Smooth muscle cell (in vitro differentiated cells): Measurements from ENCODE around the gene RIMBP2. TPM values are rescaled to one million over a fixed set of nuclear protein-coding genes. Genes with fewer than 3 reads are reported as not detected.

Experiments used
- DNase-seq: peaks from one replicate; lab custom pipeline; 2025; ENCODE audit not compliant: unreplicated experiment; lab: John Stamatoyannopoulos, UW
- H2AFZ ChIP-seq: fragments of 200-600 bp; sonication (generic); 2 replicates; pipeline ENCODE4 v1.6.0; 2016; ENCODE audit warnings: antibody characterized with exemption, low read depth, mild to moderate bottlenecking
- H3F3A ChIP-seq: fragments of 200-600 bp; sonication (generic); 2 replicates; pipeline ENCODE4 v1.6.0; 2017; ENCODE audit warnings: antibody characterized with exemption, low read depth
- H3K27ac ChIP-seq: fragments of 200-600 bp; sonication (generic); 2 replicates; pipeline ENCODE4 v1.5.1; 2016; ENCODE audit warnings: low read depth, mild to moderate bottlenecking
- H3K27me3 ChIP-seq: fragments of 200-600 bp; sonication (generic); 2 replicates; pipeline ENCODE4 v1.6.1; 2016; ENCODE audit warnings: low read depth, mild to moderate bottlenecking
- H3K36me3 ChIP-seq: fragments of 200-600 bp; sonication (generic); 2 replicates; pipeline ENCODE4 v1.5.1; 2016; ENCODE audit warnings: low read depth
- H3K4me1 ChIP-seq: fragments of 200-600 bp; sonication (generic); 2 replicates; pipeline ENCODE4 v1.5.1; 2016; ENCODE audit warnings: low read depth
- H3K4me2 ChIP-seq: fragments of 200-600 bp; sonication (generic); 2 replicates; pipeline ENCODE4 v1.6.0; 2016; ENCODE audit warnings: mild to moderate bottlenecking
- H3K4me3 ChIP-seq: fragments of 200-600 bp; sonication (generic); 2 replicates; pipeline ENCODE4 v1.5.1; 2016; ENCODE audit warnings: mild to moderate bottlenecking
- H3K79me2 ChIP-seq: fragments of 200-600 bp; sonication (generic); 2 replicates; pipeline ENCODE4 v1.6.0; 2016; ENCODE audit warnings: low read depth, mild to moderate bottlenecking
- H3K9ac ChIP-seq: fragments of 200-600 bp; sonication (generic); 2 replicates; pipeline ENCODE4 v1.6.0; 2016; ENCODE audit warnings: low read depth
- H3K9me3 ChIP-seq: fragments of 200-600 bp; sonication (generic); replicated peaks from 2 replicates; pipeline ENCODE4 v1.5.1; 2016; ENCODE audit warnings: low read depth
- H4K20me1 ChIP-seq: fragments of 200-600 bp; sonication (generic); 2 replicates; pipeline ENCODE4 v1.6.0; 2016; ENCODE audit warnings: low read depth
- WGBS: methylation state at CpG from one replicate; pipeline ENCODE4 v1.1.7; 2016; ENCODE audit warnings: low lambda C conversion rate; 5-methylcytosine and 5-hydroxymethylcytosine counted together
- polyA plus RNA-seq: library from polyadenylated mRNA; unstranded; fragments of >200 nt; fragmentation: Nextera tagmentation; extraction: Ambion mirVana; gene quantifications from 2 replicates; pipeline ENCODE4 v1.2.1, GENCODE V29; 2016
- total RNA-seq: library from RNA; depleted of rRNA; stranded (reverse); fragments of >200 nt; gene quantifications from 2 replicates; pipeline ENCODE4 v1.2.3, GENCODE V29; 2014
- TF ChIP-seq, protein P1 (sequence below): fragments of 200-600 bp; sonication (generic); IDR thresholded peaks from 2 replicates; pipeline ENCODE4 v1.5.1; 2017; ENCODE audit warnings: borderline replicate concordance, mild to moderate bottlenecking, antibody characterized with exemption; ENCODE audit not compliant: insufficient read depth, poor library complexity, severe bottlenecking

RIMBP2 gene
- total and polyA plus RNA-seq, 2 experiments from 2014 or later: 2.3 TPM; not detected in 1

DNA sequence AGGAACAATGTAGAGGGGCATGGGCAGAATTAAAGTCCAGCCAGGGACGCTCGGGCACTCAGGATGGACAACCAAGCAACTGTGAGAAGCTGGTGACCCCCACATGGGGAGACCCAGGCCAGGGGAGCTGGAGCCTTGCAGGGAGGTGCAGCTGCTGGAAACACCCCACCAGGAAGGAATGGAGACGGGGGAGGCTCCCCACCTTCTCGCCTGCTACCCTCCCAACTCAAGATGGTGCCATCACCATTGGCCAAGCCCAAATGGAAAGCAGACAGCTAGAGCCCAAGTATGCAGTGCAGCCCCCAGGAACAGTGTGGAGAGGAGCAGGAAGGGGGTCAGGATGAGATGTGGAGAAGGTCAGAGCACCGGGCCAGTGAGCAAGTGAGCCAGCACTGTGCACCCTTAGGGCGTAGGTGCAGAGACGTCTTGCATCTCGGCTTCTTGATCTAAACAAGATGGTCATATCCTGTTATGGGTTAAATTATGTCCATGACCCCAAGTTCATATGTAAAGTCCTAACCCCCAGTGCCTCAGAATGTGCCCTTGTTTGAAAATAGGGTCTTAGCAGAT is 159.5 kb downstream of the RIMBP2 start:
- Histone ChIP-seq H3K4me1 (no peaks in the 10 kb centered on the region), H3K9ac (no peak overlapping the region), H3F3A (no peaks in the 10 kb centered on the region), H3K36me3 (no peaks in the 10 kb centered on the region), H3K79me2 (no peaks in the 10 kb centered on the region), H4K20me1 (no peaks in the 10 kb centered on the region), H3K9me3 (no peaks in the 10 kb centered on the region), H3K4me3 (no peak overlapping the region), H3K27ac (no peak overlapping the region), H3K4me2 (no peak overlapping the region), H3K27me3 (no peaks in the 10 kb centered on the region), H2AFZ (no peak overlapping the region)
- TF ChIP-seq, protein P1, sequence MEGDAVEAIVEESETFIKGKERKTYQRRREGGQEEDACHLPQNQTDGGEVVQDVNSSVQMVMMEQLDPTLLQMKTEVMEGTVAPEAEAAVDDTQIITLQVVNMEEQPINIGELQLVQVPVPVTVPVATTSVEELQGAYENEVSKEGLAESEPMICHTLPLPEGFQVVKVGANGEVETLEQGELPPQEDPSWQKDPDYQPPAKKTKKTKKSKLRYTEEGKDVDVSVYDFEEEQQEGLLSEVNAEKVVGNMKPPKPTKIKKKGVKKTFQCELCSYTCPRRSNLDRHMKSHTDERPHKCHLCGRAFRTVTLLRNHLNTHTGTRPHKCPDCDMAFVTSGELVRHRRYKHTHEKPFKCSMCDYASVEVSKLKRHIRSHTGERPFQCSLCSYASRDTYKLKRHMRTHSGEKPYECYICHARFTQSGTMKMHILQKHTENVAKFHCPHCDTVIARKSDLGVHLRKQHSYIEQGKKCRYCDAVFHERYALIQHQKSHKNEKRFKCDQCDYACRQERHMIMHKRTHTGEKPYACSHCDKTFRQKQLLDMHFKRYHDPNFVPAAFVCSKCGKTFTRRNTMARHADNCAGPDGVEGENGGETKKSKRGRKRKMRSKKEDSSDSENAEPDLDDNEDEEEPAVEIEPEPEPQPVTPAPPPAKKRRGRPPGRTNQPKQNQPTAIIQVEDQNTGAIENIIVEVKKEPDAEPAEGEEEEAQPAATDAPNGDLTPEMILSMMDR: no peak
- DNase-seq: no peak
- WGBS: 90% methylated on average over 8 of the region's 8 CpGs

DNA sequence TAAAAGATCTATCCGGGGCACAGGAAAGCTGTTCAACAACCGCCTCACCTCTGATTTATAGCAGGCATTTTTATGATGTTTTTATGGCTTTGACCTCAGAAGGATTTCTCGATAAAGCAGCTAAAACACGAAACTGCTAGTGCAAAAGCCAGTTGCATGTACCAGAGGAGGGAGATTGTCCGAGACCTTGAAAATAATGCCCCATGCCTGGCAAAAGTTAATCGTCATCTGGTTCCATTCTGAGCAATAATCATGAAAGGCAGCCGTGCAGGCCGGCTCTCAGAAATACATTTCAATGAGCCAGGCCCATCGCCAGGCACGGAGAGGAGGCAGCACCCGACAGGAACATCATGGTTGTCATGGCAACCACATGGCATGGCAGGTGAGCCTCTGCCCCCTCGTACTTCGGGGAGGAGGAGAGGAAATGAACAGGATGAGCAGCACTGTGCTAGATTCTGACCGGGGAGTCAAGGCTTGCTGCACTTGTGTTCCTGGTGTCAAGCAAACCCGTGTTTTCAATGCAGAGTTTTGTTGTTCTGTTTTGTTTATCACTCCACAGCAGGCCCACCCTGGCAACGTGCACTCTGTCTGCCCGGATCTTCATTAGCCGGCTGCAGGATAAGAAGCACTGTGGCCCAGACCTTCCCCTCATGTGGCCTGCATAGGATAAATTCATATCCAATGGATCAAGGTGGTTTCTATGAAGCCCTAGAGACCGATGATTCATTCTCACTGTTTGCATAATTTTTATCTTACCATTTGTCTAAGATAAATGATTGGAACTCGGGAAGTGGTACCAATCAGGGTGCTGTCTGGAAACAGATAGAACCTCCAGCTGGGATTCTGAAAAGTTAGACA is 160.2 kb downstream of the RIMBP2 start:
- no peaks in the 10 kb centered on the region for H4K20me1 ChIP-seq
- no peaks in the 10 kb centered on the region for H3K79me2 ChIP-seq
- no peak overlapping the region for H2AFZ ChIP-seq
- no peaks in the 10 kb centered on the region for H3F3A ChIP-seq
- no peak overlapping the region for H3K9ac ChIP-seq
- H3K4me2 ChIP-seq: no peak overlapping the region
- peaks cover 2% of the 10 kb centered on the region for H3K9me3 ChIP-seq
- TF ChIP-seq, protein P1: no peak
- no peak overlapping the region for H3K27ac ChIP-seq
- H3K4me3 ChIP-seq: no peak overlapping the region
- no peaks in the 10 kb centered on the region for H3K36me3 ChIP-seq
- H3K27me3 ChIP-seq: no peaks in the 10 kb centered on the region
- H3K4me1 ChIP-seq: no peaks in the 10 kb centered on the region
- WGBS: 79% methylated on average over 20 of the region's 20 CpGs
- DNase-seq: no peak

DNA sequence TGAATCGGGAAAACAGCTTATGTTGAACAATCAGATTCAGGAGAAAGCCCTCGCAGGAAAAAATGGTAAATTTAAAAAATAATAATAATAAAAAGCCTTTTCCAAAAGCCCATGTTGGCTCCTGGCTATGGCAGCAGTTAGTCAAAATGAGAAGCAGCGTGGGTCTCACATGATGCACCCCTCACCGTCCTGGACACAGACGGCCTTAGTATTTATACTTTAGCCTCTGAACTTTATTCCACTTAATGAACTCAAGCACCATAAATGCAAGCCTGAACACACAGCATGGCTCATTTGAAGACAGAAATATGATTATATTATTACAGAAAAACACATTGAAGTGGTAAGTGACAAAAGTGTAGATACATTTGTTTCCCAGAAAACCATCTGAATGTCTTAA is 160.9 kb downstream of the RIMBP2 start:
- H2AFZ ChIP-seq: no peak overlapping the region
- no peak overlapping the region for H3K4me2 ChIP-seq
- no peaks in the 10 kb centered on the region for H3K27me3 ChIP-seq
- H3K36me3 ChIP-seq: no peaks in the 10 kb centered on the region
- 69% methylated on average over 5 of the region's 5 CpGs for WGBS
- no peak for DNase-seq
- no peak overlapping the region for H3K27ac ChIP-seq
- no peaks in the 10 kb centered on the region for H3K79me2 ChIP-seq
- no peak overlapping the region for H3K4me3 ChIP-seq
- H3K9me3 ChIP-seq: peaks cover 2% of the 10 kb centered on the region
- no peaks in the 10 kb centered on the region for H3K4me1 ChIP-seq
- H4K20me1 ChIP-seq: no peaks in the 10 kb centered on the region
- no peaks in the 10 kb centered on the region for H3F3A ChIP-seq
- TF ChIP-seq, protein P1: no peak
- no peak overlapping the region for H3K9ac ChIP-seq
